Endothelial cell of umbilical vein (primary cell): ENCODE results near the gene GEN1.

ENCODE experiments used
- EZH2 ChIP-seq: IDR thresholded peaks from 2 replicates; pipeline ENCODE4 v1.6.1; 2012; ENCODE audit warnings: borderline replicate concordance, low read depth, mild to moderate bottlenecking, moderate library complexity, low read length, inconsistent platforms; ENCODE audit not compliant: severe bottlenecking
- POLR2A ChIP-seq: IDR thresholded peaks from 2 replicates; pipeline ENCODE4 v1.6.1; 2012; ENCODE audit warnings: low read depth, mild to moderate bottlenecking, control low read depth, low read length
- POLR2AphosphoS5 ChIP-seq: IDR thresholded peaks from 2 replicates; pipeline ENCODE4 v1.6.1; 2012; ENCODE audit warnings: low read depth, mild to moderate bottlenecking, control low read depth, low read length, moderate library complexity; ENCODE audit not compliant: insufficient read depth
- TF ChIP-seq, protein P1 (sequence below), 2 donors: IDR thresholded peaks; 1 replicate in 1 of 2; 2 replicates in 1 of 2; pipeline ENCODE4 v1.5.1; 2011; ENCODE audit warnings: low read length in 2 of 2, mild to moderate bottlenecking in 2 of 2, moderate library complexity in 2 of 2, control low read depth in 1 of 2, inconsistent platforms in 1 of 2, low read depth in 1 of 2; ENCODE audit not compliant: insufficient read depth in 1 of 2; ENCODE audit errors: extremely low read depth in 1 of 2

DNA sequence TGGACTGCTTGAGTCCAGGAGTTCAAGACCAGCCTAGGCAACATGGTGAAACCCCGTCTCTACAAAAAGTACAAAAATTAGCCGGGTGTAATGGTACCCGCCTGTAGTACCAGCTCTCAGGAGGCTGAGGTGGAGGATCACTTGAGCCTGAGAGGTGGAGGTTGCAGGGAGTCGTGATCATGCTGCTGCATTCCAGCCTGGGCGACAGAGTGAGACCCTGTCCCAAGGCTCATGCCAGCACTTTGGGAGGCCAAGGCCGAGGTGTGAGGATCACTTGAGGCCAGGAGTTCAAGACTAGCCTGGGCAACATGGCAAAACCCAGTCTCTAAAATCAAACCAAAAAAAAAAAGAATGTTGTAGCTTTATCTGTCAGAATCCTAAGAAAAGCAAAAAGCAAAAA is 25.7 kb upstream of the GEN1 start:
- TF ChIP-seq POLR2A (no peak), EZH2 (no peak), POLR2AphosphoS5 (no peak)
- TF ChIP-seq, protein P1, sequence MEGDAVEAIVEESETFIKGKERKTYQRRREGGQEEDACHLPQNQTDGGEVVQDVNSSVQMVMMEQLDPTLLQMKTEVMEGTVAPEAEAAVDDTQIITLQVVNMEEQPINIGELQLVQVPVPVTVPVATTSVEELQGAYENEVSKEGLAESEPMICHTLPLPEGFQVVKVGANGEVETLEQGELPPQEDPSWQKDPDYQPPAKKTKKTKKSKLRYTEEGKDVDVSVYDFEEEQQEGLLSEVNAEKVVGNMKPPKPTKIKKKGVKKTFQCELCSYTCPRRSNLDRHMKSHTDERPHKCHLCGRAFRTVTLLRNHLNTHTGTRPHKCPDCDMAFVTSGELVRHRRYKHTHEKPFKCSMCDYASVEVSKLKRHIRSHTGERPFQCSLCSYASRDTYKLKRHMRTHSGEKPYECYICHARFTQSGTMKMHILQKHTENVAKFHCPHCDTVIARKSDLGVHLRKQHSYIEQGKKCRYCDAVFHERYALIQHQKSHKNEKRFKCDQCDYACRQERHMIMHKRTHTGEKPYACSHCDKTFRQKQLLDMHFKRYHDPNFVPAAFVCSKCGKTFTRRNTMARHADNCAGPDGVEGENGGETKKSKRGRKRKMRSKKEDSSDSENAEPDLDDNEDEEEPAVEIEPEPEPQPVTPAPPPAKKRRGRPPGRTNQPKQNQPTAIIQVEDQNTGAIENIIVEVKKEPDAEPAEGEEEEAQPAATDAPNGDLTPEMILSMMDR (IDR thresholded peaks at IDR 0.05; ENCODE audit: extremely low read depth in 1 of 2, insufficient read depth in 1 of 2, low read depth in 1 of 2, low read length in 2 of 2): no peak
